DMS79 treated with DMSO at 0.1 percent for 48 hours (cell line): ENCODE results near the gene STK11.

Experiments
- DNase-seq: peaks from one replicate; lab custom pipeline; 2025; lab: John Stamatoyannopoulos, UW

The STK11 gene

GRCh38 chr19:1274081-1274851 is 68.7 kb downstream of the STK11 start:
- DNase-seq = no peak

DNA sequence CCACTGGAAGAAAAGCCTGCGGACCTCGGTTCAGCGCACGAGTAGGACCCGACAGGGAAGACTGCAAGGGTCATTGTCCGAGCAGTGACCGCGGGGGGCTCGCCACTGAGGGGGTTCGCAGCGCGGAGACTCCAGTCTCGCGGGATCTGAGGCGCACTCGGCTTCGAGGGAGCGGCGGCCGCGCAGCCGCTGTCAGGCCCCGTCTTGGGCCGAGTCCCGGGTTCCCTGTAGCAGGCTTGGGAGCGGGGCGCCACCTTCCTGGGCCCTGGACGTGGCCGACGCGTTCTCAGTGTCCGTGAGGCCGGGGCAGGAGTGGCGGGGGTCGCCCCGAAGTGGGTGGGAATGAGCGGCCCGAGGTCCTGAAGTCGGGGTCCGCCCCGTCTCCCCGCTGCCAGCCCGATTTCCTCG is 69.3 kb downstream of the STK11 start:
- DNase-seq = no peak

DNA sequence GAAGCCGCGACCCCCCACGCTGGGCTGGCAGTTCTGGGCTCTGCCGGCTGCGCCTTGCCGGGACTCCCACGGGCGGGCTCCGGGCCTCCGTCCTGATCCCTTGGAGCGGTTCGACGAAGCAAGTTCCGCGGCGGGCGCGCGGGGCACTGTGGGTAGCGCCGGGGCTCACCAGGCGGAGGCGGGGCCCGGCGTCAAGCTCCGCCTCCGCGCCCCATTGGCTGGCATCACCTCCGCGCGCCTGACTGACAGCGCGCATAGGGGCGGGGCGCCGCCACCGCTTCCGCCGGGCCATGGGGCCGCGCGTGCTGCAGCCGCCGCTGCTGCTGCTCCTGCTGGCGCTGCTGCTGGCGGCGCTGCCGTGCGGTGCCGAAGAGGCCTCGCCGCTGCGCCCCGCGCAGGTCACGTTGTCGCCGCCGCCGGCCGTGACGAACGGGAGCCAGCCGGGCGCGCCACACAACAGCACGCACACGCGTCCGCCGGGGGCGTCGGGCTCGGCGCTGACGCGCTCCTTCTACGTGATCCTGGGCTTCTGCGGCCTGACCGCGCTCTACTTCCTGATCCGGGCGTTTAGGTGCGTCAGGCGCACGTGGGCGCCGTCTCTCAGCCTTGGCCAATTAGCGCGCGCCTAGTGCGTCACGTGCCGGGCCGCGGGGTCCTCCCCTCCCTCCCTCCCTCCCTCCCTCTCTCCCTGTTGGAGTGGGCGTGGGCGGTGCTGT is 69.8 kb downstream of the STK11 start, which contains the start of gene FAM174C:
FAM174C (plus strand) TSS at position 271 of the 716 bp plus-strand sequence; CDS start at position 291, 20 bp downstream.
- DNase-seq = peak; percentile 88

GRCh38 chr19:1275976-1276627 is 70.5 kb downstream of the STK11 start:
- no peak for DNase-seq

GRCh38 chr19:1276628-1277022 is 71.0 kb downstream of the STK11 start:
- no peak for DNase-seq

DNA sequence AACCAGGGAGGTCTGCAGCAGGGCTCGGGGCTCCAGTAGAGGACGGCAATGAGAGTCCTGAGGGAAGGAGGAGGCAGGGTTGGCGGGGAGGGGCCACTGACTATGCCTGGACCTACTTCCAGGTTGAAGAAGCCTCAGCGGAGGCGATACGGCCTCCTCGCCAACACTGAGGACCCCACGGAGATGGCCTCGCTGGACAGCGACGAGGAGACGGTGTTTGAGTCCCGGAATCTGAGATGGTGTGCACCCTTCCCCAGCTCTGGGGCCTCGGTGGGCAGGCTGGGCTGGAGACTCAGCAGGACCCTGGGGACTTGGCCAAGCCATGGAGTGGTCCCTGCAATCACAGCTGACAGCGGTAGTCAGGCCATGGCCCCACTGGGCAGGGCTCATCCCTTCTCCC is 71.5 kb downstream of the STK11 start:
- no peak for DNase-seq
